ENCODE measurements around the gene LGALS4. TPM values are rescaled to one million over a fixed set of nuclear protein-coding genes. Genes with fewer than 3 reads are reported as not detected.
"Not testable (repeated sequence)": the region's sequence is repeated elsewhere in the genome, so short reads cannot be mapped to it uniquely, and the experiment has no call there.

The LGALS4 gene
- total RNA-seq, 1 experiment from 2014 or later: 0.54 TPM

DNA sequence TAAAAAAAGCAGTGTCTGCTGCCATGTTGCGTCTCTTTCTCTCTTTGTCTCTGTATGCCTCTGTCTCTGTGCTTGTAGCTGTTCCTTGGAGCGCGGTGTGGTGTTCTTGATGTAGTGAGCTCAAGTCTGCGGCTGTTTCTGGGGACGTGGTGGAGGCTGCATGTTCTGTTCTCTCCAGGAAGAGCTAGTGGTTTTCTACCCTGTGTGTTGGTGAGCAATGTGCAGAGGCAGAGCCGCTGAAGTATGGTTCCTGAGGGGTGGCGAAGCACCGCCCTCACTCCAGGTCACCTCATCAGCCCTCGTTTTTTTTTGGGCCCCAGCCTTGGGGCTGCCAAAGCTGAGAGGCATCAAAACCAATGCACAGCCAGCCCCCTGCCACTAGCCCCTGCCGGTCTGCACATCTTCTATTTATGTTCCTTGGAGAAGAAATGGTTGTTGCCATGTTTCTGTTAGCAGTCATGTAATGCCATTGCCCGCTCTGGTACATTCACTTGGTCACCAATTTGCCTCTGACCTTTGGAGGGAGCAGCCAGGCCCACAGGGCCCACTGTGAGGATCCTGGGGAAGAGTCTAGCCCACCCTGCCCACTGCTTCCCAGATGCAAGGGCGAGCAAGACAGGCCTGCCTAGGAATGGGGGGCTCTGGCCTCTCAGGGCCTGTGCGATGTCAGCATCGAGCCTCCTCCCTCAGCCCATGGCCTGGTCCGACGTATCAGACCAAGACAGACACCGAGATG lies 29.9 kb upstream of the LGALS4 start:
- DNase-seq (ENCODE audit: low spot score): no peak

- no peak for DNase-seq (ENCODE audit: low spot score)
These were observed 29.2 kb upstream of the LGALS4 start for GRCh38 chr19:38841787-38842438.

DNA sequence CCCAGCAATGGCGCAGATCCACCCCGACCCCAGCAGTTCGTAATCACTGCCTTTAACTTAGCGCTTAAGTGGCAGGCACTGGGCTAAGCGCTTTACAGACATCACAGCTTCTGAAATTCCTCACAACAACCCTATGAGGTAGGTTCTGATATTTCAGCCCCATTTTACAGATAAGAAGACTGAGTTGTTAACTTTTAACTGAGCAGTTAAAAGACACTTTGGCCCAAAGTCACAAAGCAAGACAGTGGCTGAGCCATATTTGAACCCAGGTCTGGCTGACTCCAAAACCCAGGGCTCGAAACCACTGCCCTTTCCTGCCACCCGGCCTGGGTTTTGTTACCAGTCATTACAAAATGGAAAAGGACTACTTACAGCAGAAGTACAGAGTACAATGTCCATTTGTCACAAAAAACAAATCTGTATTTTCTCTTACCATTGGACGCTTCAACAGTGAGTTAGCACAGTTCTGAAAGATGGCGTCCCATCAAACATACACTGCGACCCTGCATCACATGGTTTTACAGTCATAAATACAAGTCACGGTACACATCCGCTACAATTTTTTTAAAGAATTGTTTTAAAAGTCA lies 28.5 kb upstream of the LGALS4 start:
- no peak for DNase-seq (ENCODE audit: low spot score)

DNA sequence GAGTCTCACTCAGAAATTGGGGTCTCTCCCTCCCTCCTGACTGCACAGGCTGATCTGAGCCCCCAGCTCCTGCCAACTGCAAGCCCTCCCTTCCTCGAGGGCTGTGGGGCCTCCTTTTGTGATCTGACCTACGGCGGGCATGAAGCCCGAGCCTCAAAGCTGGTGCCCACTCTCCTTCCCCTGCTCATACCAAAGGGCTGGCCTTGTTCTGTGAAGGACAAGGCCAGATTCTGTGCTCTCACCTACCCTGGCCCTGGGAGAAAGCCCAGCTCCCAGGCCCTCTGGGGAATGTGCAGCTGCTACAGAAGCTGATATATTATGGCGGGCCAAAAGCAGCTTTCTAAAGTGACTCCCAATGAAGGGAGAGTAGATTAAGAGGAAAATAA lies 27.8 kb upstream of the LGALS4 start:
- no peak for DNase-seq (ENCODE audit: low spot score)

GRCh38 chr19:38839816-38840582 lies 27.3 kb upstream of the LGALS4 start:
- DNase-seq (ENCODE audit: low spot score): no peak

DNA sequence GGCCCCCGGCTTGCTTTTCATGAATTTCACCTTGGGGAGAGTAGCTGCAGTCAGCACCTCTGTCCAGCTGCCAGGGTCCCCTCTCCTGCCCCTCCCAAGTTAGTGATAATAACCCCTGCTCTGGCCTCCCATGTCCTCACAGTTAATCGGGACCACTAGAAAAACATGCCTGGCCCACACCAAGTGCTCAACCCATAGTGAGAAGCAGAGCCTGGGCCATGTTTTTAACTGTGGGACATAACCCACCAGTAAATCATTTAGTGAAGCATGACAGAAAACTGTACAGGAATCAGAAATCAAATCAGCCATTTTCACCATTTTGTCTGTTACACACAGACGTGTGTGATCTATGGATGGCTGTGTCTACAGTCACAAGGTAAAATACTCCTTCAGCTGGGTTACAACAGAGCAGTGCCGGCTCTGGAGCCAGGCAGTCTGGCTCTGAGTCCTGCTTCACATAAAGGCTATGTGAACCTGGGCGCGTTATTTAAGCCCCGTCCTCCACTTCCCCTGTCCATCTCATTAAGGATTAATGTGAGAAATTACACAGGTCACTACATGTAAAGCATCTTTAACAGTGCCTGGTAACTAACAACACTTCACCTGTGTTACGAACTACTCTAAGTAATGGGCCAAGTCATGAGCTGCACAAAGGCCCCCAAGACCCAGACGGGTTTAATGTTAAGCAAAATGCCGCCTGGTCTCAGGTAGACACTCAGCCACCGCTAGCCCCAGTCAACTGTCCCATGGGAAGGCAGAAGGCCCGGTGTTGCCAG lies 26.4 kb upstream of the LGALS4 start:
- DNase-seq (ENCODE audit: low spot score): no peak

GRCh38 chr19:38838208-38838985 lies 25.7 kb upstream of the LGALS4 start:
- no peak for DNase-seq (ENCODE audit: low spot score)

GRCh38 chr19:38837656-38838121 lies 24.9 kb upstream of the LGALS4 start:
- no peak for DNase-seq (ENCODE audit: low spot score)

GRCh38 chr19:38836983-38837626 lies 24.4 kb upstream of the LGALS4 start:
- DNase-seq (ENCODE audit: low spot score): no peak

- no peak for DNase-seq (ENCODE audit: low spot score)
These were observed 23.6 kb upstream of the LGALS4 start for GRCh38 chr19:38836159-38836982.

GRCh38 chr19:38834590-38834989 lies 21.8 kb upstream of the LGALS4 start:
- DNase-seq (ENCODE audit: low spot score): no peak

DNA sequence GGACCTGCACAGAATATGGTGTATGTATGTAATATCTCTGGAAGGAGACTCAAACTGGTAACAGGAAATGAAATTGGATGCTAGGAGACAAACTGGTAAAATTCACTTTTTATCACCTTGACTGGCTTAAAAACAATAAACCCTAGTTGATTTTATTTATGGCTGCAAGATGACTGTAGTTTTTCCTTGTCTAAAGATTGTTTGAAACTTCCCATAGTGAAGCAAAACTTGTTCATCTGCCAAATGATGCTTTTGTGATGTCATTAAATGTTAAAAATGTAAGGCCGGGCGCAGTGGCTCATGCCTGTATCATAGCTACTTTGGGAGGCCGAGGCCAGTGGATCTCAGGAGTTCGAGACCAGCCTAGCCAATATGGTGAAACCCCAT lies 21.4 kb upstream of the LGALS4 start:
- DNase-seq (ENCODE audit: low spot score): no peak

GRCh38 chr19:38833092-38833425 lies 20.3 kb upstream of the LGALS4 start:
- no peak for DNase-seq (ENCODE audit: low spot score)

- peak; percentile 86 for DNase-seq (ENCODE audit: low spot score)
These were observed 18.4 kb upstream of the LGALS4 start for GRCh38 chr19:38831142-38831605.

GRCh38 chr19:38830039-38830733 lies 17.4 kb upstream of the LGALS4 start:
- DNase-seq (ENCODE audit: low spot score): no peak

DNA sequence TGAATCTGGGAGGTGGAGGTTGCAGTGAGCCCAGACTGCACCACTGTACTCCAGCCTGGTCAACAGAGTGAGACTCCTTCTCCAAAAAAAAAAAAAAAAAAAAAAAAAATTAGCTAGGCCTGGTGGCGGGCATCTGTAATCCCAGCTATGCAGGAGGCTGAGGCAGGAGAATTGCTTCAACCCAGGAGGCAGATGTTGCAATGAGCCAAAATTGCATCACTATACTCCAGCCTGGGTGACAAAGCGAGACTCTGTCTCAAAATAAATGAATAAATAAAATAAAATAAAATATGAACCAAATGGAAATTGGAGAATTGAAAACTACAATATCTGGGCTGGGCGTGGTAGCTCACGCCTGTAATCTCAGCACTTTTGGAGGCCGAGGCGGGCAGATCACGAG lies 16.5 kb upstream of the LGALS4 start:
- not testable (repeated sequence) for DNase-seq (ENCODE audit: low spot score)

GRCh38 chr19:38826856-38827551 lies 14.3 kb upstream of the LGALS4 start:
- DNase-seq (ENCODE audit: low spot score): no peak

DNA sequence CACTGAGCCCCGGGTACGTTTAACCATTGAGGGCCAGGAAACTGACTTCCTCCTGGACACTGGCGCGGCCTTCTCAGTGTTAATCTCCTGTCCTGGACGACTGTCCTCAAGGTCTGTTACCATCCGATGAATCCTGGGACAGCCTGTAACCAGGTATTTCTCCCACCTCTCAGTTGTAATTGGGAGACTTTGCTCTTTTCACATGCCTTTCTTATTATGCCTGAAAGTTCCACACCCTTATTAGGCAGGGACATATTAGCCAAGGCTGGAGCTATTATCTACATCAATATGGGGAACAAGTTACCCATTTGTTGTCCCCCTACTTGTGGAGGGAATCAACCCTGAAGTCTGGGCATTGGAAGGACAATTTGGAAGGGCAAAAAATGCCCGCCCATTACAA lies 13.2 kb upstream of the LGALS4 start:
- not testable (repeated sequence) for DNase-seq (ENCODE audit: low spot score)

Data from H4 (cell line).